NCI-H2081 treated with DMSO at 0.1 percent for 48 hours (cell line): ENCODE data around the gene NOX5.

ENCODE experiments used
- DNase-seq: peaks from one replicate; lab custom pipeline; 2025; lab: John Stamatoyannopoulos, UW

The NOX5 gene

DNA sequence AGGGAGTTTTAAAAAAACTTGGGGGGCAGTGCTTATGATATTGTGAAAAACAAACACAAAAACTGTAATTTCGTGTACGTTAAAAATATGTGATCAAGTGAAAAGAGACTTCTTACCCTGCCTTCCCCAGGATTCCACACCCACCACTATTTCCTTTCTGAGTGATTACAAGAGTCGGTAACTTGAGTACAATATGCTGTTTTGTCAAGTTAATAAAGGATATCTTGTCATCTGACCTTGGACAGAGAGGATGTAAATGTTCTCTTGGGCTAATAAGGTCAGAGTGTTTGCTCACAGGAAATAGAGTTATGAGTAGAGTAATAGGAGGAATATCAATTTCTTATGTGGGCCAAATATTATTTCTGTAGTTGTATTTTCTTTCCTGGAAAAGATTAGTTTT lies 68.1 kb downstream of the NOX5 start:
- no peak for DNase-seq

DNA sequence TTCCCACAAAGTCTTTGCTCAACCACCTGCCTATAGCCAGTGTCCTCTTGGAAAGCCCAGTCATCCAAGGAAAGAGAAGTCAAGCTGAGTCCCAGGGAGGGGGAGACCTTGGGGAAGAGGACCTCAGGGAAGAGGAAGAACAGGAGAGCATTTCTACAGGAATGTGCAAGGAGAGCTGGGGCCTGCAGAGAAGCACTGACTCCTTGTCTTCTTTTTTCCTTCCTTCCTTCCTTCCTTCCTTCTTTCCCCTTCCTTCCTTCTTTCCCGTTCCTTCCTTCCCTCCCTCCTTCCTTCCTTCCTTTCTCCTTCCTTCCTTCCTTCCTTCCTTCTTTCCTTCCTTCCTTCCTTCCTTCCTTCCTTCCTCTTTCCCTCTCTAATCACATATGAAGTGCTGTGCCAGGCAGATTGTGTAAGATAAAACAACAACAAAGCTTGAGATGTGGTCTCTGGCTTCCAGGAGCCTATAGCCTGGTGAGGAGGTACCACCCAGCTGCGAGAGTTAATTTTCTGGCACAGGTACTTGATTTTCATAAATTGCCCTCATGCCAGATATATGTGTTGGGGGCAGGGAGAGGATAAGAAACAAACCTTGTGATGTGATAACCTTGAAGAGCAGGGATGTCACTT lies 70.0 kb downstream of the NOX5 start:
- no peak for DNase-seq

GRCh38 chr15:69085325-69086081 lies 71.0 kb downstream of the NOX5 start:
- no peak for DNase-seq

GRCh38 chr15:69086427-69087204 lies 72.1 kb downstream of the NOX5 start:
- no peak for DNase-seq

- DNase-seq, result no peak
These were observed 73.0 kb downstream of the NOX5 start for GRCh38 chr15:69087366-69087976.

DNA sequence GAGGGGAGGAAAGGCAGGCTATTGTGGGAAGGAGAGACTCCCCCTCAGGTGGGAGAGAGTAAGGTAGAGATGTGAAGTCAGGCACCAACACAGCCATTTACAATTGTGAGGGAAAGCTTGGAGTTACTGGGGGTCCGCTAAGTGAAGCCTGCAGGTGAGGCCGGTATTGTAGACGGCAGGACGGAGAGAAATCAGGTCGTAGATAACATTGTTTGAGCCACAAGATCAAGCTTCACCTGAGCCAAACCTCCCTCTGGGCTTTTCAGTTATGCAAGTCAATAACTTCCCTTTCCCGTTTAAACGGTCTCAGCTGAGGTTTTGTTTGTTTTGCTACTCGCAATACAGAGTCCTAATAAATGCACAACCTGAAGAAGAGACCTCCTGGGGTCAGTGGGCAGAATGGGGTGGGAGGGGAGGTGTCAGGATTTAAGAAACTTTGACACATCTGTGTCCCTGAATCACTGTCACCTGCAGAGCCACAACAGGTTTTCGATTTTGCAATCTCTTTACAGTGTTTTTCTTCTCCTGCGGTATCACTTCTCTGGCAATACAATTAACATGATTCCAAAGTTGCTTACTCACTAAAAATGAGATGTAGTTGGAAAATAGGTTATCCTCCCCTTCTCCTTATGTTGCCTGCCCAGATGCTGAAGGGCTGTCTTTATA lies 73.9 kb downstream of the NOX5 start:
- DNase-seq, result no peak

- DNase-seq, result no peak
These were observed 74.8 kb downstream of the NOX5 start for GRCh38 chr15:69089258-69089657.

DNA sequence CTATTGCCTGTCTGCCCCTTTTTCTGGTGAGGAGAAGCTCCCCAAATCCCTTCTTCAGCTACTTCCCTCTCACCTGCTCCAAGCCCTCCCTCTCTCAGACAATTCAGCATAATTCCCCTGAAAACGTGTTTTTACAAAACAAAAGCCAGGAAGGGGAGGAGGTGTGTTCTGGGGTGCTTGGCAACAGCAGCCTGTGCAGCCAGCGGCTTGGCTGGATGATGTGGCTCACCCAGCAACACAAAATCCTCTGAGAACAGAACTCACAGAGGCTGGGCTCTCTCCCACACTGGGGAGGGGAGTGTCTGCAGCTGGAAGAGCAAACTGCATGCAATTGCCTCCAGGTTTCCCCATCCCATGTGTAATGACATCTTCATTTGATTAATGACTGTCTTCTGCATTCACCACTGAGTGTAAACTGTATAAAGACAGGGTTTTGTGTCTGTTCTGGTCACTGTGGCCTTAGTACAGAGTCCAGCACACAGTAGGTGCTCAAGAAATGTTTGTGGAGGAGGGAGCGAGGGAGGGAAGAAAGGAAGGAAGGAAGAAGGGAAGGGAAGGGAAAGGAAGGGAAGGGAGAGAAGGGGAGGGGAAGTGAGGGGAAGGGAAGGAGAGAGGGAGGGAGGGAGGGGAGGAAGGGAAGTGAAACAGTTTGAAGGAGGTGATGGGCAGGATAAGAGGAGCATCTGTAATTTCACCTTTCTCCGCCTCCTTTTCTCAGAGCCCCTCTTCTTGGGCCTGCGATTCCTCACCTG lies 75.9 kb downstream of the NOX5 start:
- DNase-seq, result no peak

- no peak for DNase-seq
These were observed 77.2 kb downstream of the NOX5 start for GRCh38 chr15:69091654-69092053.

DNA sequence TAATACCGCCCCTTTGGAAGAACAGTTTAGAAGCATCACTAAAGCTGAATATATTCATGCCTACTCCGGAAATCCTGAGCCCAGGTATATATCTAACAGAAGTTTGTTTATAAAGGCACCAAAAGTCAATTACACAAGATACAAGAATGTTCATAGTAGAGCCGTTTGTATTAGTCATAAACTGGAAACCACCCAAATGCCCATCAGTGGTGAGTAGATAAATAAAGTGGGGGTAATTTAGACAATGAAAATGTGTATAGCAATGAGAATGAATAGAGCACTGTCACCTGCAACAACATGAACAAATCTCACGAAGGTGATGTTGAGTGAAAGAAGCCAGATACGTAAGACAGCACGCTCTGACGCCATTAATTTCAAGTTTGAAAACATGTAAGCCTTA lies 77.7 kb downstream of the NOX5 start:
- DNase-seq, result no peak

GRCh38 chr15:69093127-69093526 lies 78.6 kb downstream of the NOX5 start:
- no peak for DNase-seq

- DNase-seq, result no peak
These were observed 79.1 kb downstream of the NOX5 start for GRCh38 chr15:69093614-69094013.

DNA sequence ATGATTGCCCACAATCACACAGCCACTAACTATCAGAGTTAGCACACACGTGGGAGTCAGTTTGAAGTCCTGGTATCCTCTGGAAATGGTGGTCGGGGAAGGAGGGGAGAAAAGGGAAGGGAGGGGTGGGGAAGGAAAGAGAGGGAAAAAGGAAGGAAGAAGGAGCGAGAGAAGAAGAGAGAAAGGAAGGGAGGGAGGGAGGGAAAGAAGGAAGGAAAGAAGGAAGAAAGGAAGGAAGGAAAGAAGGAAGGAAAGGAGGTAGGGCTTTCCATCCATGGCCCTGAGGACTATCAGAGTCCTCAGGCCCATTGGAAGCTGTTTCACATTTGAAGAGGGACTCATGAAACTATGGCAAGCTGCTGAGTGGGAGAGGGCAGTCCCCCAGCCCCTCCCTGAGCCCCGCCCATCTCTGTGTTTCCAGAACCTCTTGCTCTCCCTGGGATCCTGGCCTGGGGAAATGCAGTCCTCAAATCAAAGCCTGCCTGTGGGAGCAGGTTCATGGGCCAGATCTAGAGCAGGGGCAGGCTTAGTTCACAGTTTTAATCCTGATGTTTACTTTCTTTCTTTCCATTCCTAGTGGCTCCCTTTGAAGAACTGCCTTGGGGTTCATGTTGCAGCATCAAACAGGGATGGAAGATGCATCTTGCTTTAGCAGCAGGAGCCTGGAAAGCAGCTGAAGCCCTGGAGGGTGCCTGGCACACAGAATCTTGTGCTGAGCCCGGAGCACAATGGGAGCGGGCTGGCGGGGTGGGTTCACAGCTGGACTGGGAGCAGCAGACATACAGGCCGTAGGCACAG lies 79.8 kb downstream of the NOX5 start:
- no peak for DNase-seq

DNA sequence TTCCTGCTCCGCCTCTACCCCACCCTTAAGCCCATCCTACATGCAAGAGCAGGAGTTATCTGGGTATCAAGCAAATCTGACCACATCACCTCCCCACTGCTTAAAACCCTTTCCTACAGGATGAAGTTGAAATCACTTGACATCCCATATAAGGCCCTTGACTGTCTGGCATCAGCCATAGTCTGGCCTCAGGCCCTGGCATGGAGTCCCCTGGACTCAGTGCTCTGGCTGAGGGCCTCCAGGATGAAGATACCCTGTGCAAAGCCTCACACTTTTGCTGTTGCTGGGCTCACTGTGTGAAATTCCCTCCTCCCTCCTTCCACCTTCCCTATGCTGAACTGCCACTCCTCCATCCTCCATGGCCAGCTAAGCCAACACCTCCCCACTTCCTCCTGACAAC lies 80.8 kb downstream of the NOX5 start:
- no peak for DNase-seq

GRCh38 chr15:69096196-69096595 lies 81.7 kb downstream of the NOX5 start:
- DNase-seq, result no peak

- no peak for DNase-seq
These were observed 82.1 kb downstream of the NOX5 start for GRCh38 chr15:69096626-69097025.

GRCh38 chr15:69098771-69099170 lies 84.3 kb downstream of the NOX5 start:
- no peak for DNase-seq

DNA sequence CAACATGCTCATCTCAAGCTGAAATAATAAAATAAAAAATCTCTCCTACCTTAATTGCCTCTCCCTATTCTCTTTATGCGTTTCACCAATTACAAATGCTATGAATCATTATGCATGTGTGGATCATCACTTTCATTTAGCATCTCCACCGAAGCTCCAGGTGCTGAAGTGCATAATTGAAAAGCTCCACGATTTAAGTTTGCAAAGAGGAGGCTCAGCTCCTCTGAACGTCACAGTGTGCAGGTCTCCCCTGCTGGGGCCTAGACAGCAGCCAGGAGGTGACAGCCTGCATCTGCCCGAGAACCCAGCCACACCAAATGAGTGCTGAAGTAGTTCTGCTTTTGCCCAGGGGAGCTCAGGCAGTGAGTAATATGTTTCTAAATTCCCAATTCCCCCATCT lies 85.4 kb downstream of the NOX5 start:
- DNase-seq, result no peak

DNA sequence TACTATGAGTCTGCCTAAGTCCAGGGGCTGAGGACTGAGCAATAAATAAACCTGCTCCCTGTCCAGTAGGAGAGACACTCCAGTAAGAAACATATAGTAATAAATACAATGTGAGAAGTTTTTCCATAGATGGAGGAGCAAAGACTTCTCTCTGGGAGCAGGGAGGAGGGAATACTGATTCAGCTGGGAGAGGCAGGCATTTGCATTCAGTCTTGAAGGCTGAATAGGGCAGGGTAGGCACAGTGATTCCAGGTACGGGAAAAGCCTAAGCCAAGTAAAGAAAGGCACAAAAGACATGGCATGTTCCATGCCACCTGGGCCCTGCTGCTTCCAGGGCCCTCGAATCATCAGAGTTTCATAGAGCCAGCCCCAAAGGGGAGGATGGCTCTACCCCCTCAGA lies 86.3 kb downstream of the NOX5 start:
- no peak for DNase-seq

DNA sequence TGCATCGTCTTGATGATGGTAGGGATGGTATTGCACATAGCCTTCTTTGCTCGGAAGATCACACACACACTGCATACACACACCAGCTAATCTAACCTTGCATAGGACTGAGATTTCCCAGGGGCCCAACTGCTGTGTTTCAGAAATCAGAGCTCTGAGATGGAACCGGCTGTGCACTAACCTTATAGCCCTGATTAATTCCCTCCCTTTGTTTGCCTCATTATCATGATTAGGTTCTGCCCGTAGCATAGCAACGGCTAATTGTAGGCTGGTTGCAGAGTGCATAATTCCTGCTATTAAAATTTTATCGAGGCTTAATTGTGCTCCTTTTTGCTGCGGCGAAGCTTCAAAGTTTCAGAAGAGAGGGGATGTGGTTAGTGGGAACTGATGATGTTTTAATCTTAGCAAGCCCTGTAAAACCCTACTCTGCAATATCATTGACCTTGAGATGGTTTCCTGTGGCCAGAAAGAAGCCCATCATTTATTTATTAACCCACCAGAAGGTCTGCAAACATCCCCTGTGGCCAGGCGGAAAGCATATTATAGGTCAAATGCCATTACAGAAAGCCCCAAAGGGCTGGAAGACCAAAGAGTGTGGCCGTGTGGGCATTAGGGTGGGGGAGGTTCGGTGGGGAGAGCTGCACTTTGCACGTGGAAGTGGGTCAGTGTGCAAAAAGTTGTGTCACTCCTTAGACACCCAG lies 89.7 kb downstream of the NOX5 start:
- DNase-seq, result no peak
